ENCODE measurements around the gene LPAR1.

GRCh38 chr9:110978516-110978915, 59.8 kb downstream of the LPAR1 start:
- TF ChIP-seq, protein P1, sequence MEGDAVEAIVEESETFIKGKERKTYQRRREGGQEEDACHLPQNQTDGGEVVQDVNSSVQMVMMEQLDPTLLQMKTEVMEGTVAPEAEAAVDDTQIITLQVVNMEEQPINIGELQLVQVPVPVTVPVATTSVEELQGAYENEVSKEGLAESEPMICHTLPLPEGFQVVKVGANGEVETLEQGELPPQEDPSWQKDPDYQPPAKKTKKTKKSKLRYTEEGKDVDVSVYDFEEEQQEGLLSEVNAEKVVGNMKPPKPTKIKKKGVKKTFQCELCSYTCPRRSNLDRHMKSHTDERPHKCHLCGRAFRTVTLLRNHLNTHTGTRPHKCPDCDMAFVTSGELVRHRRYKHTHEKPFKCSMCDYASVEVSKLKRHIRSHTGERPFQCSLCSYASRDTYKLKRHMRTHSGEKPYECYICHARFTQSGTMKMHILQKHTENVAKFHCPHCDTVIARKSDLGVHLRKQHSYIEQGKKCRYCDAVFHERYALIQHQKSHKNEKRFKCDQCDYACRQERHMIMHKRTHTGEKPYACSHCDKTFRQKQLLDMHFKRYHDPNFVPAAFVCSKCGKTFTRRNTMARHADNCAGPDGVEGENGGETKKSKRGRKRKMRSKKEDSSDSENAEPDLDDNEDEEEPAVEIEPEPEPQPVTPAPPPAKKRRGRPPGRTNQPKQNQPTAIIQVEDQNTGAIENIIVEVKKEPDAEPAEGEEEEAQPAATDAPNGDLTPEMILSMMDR (IDR thresholded peaks at IDR 0.05), result no peak
- no peak for TF ChIP-seq EZH2 (IDR thresholded peaks at IDR 0.05; ENCODE audit: borderline replicate concordance, insufficient read depth, low read depth, low read length, poor library complexity, severe bottlenecking)

Data from B cell (primary cell).